Mesothelial cell of epicardium (in vitro differentiated cells): ENCODE results near the gene UCN2. TPM values are rescaled to one million over a fixed set of nuclear protein-coding genes. Genes with fewer than 3 reads are reported as not detected.
A peak's percentile ranks its signal among the peaks of the same experiment; 100 is the strongest.

Experiments
- DNase-seq, 2 experiments: peaks; one replicate each; pipeline ENCODE4 v3.0.0; 2021; ENCODE audit warnings: low spot score in 2 of 2; ENCODE audit not compliant: unreplicated experiment in 2 of 2
- H3K27ac Mint-ChIP-seq: 2 replicates; pipeline ENCODE4 v1.8.0; 2021; ENCODE audit warnings: mixed read lengths
- H3K27me3 Mint-ChIP-seq: 2 replicates; pipeline ENCODE4 v1.8.0; 2021; ENCODE audit warnings: low read depth, mixed read lengths
- H3K36me3 Mint-ChIP-seq: 2 replicates; pipeline ENCODE4 v1.8.0; 2021; ENCODE audit warnings: mixed read lengths
- H3K4me1 Mint-ChIP-seq: 2 replicates; pipeline ENCODE4 v1.8.0; 2021; ENCODE audit warnings: mixed read lengths
- H3K4me3 Mint-ChIP-seq: 2 replicates; pipeline ENCODE4 v1.8.0; 2021; ENCODE audit warnings: mild to moderate bottlenecking, moderate library complexity, mixed read lengths
- H3K9me3 Mint-ChIP-seq: 2 replicates; pipeline ENCODE4 v1.8.0; 2021; ENCODE audit warnings: mixed read lengths
- total RNA-seq: library from RNA; stranded (reverse); gene quantifications from 3 replicates; pipeline ENCODE4 v1.2.1, GENCODE V29; 2021
- TF ChIP-seq, protein P1 (sequence below): fragments of 200-600 bp; sonication (generic); IDR thresholded peaks from one replicate; pipeline ENCODE4 v1.5.0; 2021; ENCODE audit warnings: antibody characterized with exemption; ENCODE audit not compliant: unreplicated experiment

Gene UCN2
- total RNA-seq, 1 donor from 2014 or later = 0.60 TPM

GRCh38 chr3:48565186-48565585 lies 1.6 kb upstream of the UCN2 start:
- no peaks in the 10 kb centered on the region for H3K27me3 Mint-ChIP-seq
- H3K27ac Mint-ChIP-seq = no peak overlapping the region
- no peaks in the 10 kb centered on the region for H3K36me3 Mint-ChIP-seq
- TF ChIP-seq, protein P1, sequence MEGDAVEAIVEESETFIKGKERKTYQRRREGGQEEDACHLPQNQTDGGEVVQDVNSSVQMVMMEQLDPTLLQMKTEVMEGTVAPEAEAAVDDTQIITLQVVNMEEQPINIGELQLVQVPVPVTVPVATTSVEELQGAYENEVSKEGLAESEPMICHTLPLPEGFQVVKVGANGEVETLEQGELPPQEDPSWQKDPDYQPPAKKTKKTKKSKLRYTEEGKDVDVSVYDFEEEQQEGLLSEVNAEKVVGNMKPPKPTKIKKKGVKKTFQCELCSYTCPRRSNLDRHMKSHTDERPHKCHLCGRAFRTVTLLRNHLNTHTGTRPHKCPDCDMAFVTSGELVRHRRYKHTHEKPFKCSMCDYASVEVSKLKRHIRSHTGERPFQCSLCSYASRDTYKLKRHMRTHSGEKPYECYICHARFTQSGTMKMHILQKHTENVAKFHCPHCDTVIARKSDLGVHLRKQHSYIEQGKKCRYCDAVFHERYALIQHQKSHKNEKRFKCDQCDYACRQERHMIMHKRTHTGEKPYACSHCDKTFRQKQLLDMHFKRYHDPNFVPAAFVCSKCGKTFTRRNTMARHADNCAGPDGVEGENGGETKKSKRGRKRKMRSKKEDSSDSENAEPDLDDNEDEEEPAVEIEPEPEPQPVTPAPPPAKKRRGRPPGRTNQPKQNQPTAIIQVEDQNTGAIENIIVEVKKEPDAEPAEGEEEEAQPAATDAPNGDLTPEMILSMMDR = no peak
- no peak overlapping the region for H3K4me3 Mint-ChIP-seq
- DNase-seq = no peak
- no peaks in the 10 kb centered on the region for H3K9me3 Mint-ChIP-seq
- H3K4me1 Mint-ChIP-seq = peaks cover 16% of the 10 kb centered on the region

- Mint-ChIP-seq H3K9me3 (no peaks in the 10 kb centered on the region), H3K27ac (no peak overlapping the region), H3K27me3 (no peaks in the 10 kb centered on the region), H3K4me1 (peaks cover 20% of the 10 kb centered on the region), H3K4me3 (no peak overlapping the region), H3K36me3 (no peaks in the 10 kb centered on the region)
- TF ChIP-seq, protein P1 = no peak
- DNase-seq = no peak
Observed at GRCh38 chr3:48564667-48565066, 1.1 kb upstream of the UCN2 start.

- Mint-ChIP-seq H3K36me3 (no peaks in the 10 kb centered on the region), H3K4me3 (no peak overlapping the region), H3K4me1 (peaks cover 20% of the 10 kb centered on the region), H3K27me3 (no peaks in the 10 kb centered on the region), H3K9me3 (no peaks in the 10 kb centered on the region), H3K27ac (no peak overlapping the region)
- TF ChIP-seq, protein P1 = no peak
- no peak for DNase-seq
Observed at GRCh38 chr3:48564022-48564421, 441 bp upstream of the UCN2 start.

GRCh38 chr3:48562367-48563095 lies 1.1 kb downstream of the UCN2 start:
- Mint-ChIP-seq H3K27me3 (no peaks in the 10 kb centered on the region), H3K27ac (no peak overlapping the region), H3K9me3 (no peaks in the 10 kb centered on the region), H3K36me3 (no peaks in the 10 kb centered on the region), H3K4me1 (peaks cover 26% of the 10 kb centered on the region), H3K4me3 (no peak overlapping the region)
- TF ChIP-seq, protein P1 = no peak
- no peak for DNase-seq

- DNase-seq = no peak
- no peaks in the 10 kb centered on the region for H3K9me3 Mint-ChIP-seq
- TF ChIP-seq, protein P1 = no peak
- peak overlapping the region; percentile 56 for H3K27ac Mint-ChIP-seq
- H3K4me3 Mint-ChIP-seq = peak overlapping the region; percentile 54
- peaks cover 30% of the 10 kb centered on the region for H3K4me1 Mint-ChIP-seq
- no peaks in the 10 kb centered on the region for H3K27me3 Mint-ChIP-seq
- no peaks in the 10 kb centered on the region for H3K36me3 Mint-ChIP-seq
Observed at GRCh38 chr3:48561045-48561736, 2.4 kb downstream of the UCN2 start.
